Rectal smooth muscle tissue (tissue), 1 donor: ENCODE results near the gene IFNL3.
"Not testable (repeated sequence)": the region's sequence is repeated elsewhere in the genome, so short reads cannot be mapped to it uniquely, and the experiment has no call there.

Experiments used
- H3K27ac ChIP-seq: one replicate; pipeline ENCODE4 v1.7.0; 2013; ENCODE audit warnings: low read depth, low read length, inconsistent platforms
- H3K27me3 ChIP-seq: one replicate; pipeline ENCODE4 v1.7.0; 2013; ENCODE audit warnings: low read length; ENCODE audit not compliant: control insufficient read depth, insufficient read depth
- H3K36me3 ChIP-seq: one replicate; pipeline ENCODE4 v1.7.0; 2013; ENCODE audit warnings: low read length; ENCODE audit not compliant: control insufficient read depth, insufficient read depth
- H3K4me1 ChIP-seq: one replicate; pipeline ENCODE4 v1.7.0; 2013; ENCODE audit warnings: low read length; ENCODE audit not compliant: control insufficient read depth, insufficient read depth
- H3K4me3 ChIP-seq: one replicate; pipeline ENCODE4 v1.7.0; 2013; ENCODE audit warnings: low read length
- H3K9ac ChIP-seq: one replicate; pipeline ENCODE4 v1.7.0; 2013; ENCODE audit warnings: low read length

Gene IFNL3

DNA sequence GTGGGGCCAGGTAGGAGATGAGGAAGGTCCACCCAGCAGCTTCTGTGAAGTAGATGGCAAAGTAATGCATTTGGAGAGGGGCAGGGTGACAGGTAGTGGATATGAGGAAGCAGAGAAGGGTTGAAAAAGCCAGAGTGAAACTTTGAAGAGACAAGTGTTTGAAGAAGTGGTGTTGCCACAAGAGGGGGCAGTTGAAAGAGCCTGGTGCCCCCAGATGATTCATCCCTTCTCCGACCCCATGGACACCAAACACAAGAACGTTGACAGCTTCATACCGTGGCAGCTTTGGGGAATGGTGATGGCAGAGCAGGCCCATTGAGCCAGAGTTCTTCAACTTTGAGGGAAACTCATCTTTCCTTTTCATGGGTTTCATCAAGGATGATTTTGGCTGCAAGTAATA lies 19.9 kb downstream of the IFNL3 start:
- Histone ChIP-seq H3K4me1 (no peaks in the 10 kb centered on the region), H3K36me3 (no peaks in the 10 kb centered on the region), H3K27me3 (no peaks in the 10 kb centered on the region), H3K9ac (no peak overlapping the region), H3K27ac (no peak overlapping the region), H3K4me3 (no peak overlapping the region)

DNA sequence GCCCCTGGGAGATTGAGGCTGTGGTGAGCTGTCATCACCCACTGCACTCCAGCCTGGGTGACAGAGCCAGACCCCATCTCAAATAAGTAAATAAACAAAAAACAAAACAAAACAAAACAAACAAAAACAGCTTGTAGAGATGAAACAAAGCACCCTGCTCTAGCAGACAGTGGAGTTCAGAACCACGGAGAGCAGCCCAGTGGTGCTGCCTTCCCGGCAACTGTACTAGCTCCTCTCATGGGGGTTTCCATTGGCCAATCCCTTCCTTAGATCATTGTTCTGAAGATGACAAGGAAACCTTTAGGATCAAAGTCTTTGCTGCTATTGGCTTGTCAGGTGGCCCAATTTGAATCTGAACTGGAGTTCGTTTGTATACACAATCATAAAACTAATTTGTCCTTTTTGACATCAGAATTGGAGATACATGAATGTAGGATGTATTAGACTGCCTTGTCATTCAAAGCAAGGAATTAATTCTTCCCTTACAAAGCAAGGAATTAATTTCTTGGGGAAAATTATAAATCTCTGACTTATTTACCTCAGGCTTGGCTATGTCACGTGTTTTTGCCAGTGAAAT lies 21.0 kb downstream of the IFNL3 start:
- Histone ChIP-seq H3K27ac (no peak overlapping the region), H3K4me1 (no peaks in the 10 kb centered on the region), H3K9ac (no peak overlapping the region), H3K4me3 (no peak overlapping the region), H3K36me3 (no peaks in the 10 kb centered on the region), H3K27me3 (no peaks in the 10 kb centered on the region)

DNA sequence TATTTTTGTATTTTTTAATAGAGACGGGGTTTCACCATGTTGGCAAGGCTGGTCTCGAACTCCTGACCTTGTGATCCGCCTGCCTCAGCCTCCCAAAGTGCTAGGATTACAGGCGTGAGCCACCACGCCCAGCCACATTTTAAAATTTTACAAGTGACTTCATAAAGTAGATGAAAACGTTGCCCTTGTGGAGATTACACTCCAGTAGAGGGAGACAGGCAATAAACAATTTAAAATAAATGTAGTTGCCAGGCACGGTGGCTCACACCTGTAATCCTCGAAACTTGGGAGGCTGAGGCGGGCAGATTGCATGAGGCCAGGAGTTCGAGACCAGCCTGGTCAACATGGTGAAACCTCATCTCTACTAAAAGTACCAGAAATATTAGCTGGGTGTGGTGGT lies 25.7 kb downstream of the IFNL3 start:
- not testable (repeated sequence) for H3K36me3 ChIP-seq, H3K27me3 ChIP-seq, H3K4me3 ChIP-seq, H3K4me1 ChIP-seq, H3K27ac ChIP-seq, H3K9ac ChIP-seq

DNA sequence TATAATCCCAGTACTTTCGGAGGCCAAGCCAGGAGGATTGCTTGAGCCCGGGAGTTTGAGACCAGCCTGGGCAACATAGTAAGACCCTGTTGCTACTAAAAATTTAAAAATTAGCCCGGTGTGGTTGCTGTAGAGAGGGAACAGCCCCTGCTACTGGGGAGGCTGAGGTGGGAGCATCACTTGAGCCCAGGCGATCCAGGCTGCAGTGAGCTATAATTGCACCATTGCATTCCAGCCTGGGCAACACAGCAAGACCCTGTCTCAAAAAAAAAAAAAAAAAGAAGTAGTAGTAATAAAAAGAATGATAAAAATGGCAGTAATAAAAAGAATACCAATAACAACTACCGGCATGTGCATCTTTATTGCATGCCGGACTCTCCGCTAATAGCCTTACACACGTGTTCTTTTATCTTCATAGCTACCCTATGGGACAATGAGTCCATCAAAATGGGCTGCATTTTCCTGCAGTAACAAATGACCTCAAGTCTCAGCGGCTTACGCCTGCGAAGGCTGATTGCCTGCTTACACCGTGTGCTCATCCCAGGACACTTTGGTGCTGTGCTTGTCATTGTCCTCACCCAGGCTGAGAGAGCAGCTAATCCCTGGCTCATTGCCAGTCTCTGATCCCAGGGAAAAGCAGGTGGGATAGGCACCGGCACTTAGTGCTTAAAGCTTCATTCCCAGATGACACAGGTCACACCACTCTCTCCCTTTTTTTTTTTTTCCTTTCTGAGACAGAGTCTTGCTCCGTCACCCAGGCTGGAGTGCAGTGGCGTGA lies 26.4 kb downstream of the IFNL3 start:
- Histone ChIP-seq H3K4me1 (no peaks in the 10 kb centered on the region), H3K36me3 (no peaks in the 10 kb centered on the region), H3K9ac (no peak overlapping the region), H3K27me3 (peaks cover 2% of the 10 kb centered on the region), H3K27ac (no peak overlapping the region), H3K4me3 (no peak overlapping the region)

DNA sequence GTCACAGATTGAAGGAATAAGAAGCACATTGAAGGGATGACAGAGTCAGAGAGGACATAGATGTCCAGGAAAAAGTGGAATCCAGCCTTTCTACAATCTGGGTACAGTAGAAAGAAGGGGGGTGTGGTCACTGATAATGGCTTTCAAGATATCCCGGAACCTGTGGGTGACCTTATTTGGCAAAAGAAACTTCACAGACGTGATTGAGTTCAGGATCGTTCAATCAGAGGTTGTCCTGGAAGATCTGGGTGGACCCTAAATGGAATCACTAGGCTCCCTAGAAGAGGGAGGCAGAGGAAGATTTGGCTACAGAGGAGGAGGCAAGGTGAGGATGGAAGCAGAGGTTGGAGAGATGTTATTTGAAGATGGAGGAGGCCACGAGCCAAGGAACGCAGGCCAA lies 27.7 kb downstream of the IFNL3 start:
- Histone ChIP-seq H3K36me3 (no peaks in the 10 kb centered on the region), H3K4me3 (no peak overlapping the region), H3K9ac (no peak overlapping the region), H3K27me3 (peaks cover 2% of the 10 kb centered on the region), H3K27ac (no peak overlapping the region), H3K4me1 (no peaks in the 10 kb centered on the region)

DNA sequence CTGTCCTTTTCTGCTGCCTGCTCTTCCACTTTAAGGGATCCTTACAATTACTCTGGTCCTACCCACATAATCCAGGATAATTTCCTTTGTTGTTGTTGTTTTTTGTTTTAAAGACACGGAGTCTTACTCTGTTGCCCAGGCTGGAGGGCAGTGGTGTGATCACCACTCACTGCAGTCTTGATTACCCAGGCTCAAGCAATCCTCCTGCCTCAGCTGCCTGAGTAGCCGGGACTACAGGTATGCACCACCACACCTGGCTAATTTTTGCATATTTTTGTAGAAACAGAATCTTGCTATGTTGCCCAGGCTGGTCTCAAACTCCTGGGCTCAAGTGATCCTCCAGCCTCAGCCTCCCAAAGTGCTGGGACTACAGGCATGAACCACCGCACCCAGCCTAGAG lies 29.5 kb downstream of the IFNL3 start:
- H3K27me3 ChIP-seq, H3K4me1 ChIP-seq, H3K36me3 ChIP-seq, H3K27ac ChIP-seq, H3K9ac ChIP-seq, H3K4me3 ChIP-seq: not testable (repeated sequence)

DNA sequence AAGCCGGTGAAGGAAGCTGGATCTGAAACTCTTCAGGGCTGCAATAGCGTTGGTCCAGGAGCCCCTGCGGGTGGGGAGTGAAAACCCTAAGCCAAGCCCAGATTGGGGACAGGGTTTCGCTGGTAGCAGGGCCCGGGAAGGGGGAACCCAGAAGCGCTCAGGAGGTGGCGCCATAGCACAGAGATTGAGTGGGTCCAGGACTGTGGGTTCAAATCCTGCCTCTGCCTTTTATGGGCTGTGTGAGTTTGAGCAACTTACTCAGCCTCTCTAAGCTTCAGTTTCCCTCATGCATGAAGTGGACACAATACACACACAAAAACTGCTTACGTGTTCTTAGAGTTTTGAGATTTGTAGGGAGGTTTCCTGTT lies 32.4 kb downstream of the IFNL3 start:
- Histone ChIP-seq H3K27me3 (peaks cover 2% of the 10 kb centered on the region), H3K36me3 (no peaks in the 10 kb centered on the region), H3K4me1 (no peaks in the 10 kb centered on the region), H3K27ac (no peak overlapping the region), H3K4me3 (no peak overlapping the region), H3K9ac (no peak overlapping the region)

DNA sequence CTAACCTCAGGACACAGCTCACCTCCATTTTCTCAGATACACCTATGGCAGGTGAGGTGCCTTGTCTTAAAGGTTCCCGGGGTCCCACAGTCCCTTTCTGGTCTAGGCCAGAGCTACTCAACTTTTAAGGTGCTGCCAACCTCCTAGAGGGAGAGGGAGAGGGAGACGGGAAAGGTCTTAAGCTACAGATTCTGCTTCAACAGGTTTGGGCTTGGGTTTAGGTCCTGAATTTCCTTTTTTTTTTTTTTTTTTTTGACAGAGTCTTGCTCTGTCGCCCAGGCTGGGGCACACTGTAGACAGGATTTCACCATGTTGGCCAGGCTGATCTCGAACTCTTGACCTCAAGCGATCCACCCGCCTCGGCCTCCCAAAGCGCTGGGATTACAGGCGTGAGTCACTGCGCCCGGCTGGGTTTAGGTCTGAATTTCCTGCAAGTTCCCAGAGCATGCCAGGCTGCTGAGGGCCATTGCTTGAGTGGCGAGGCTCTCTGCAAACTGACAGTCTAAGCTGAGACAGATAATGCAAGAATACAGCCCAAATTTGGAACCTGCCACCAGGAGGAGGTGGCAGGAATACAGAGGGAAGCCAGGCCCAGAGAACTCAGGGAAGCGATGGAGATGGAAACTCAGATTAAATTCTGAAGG lies 33.0 kb downstream of the IFNL3 start:
- H3K4me3 ChIP-seq = no peak overlapping the region
- H3K4me1 ChIP-seq = no peaks in the 10 kb centered on the region
- H3K9ac ChIP-seq = no peak overlapping the region
- no peaks in the 10 kb centered on the region for H3K27me3 ChIP-seq
- no peaks in the 10 kb centered on the region for H3K36me3 ChIP-seq
- no peak overlapping the region for H3K27ac ChIP-seq

DNA sequence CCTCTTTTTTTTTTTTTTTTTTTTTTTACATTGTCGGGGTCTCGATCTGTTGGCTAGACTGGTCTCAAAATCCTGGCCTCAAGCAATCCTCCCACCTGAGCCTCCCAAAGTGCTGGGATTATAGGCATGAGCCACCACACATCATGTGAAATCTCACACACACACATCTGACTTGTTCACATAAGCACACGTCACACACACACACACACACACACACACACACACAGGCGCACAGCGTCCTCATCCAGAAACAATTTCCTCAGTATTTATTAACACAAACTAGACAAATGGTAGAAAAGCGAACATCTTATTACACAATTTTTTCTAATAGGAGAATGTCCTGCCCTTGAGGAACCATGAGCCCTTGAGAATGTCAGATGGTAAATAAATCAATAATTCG lies 35.6 kb downstream of the IFNL3 start:
- Histone ChIP-seq H3K4me3 (no peak overlapping the region), H3K4me1 (no peaks in the 10 kb centered on the region), H3K27me3 (peaks cover 5% of the 10 kb centered on the region), H3K36me3 (no peaks in the 10 kb centered on the region), H3K9ac (no peak overlapping the region), H3K27ac (no peak overlapping the region)

DNA sequence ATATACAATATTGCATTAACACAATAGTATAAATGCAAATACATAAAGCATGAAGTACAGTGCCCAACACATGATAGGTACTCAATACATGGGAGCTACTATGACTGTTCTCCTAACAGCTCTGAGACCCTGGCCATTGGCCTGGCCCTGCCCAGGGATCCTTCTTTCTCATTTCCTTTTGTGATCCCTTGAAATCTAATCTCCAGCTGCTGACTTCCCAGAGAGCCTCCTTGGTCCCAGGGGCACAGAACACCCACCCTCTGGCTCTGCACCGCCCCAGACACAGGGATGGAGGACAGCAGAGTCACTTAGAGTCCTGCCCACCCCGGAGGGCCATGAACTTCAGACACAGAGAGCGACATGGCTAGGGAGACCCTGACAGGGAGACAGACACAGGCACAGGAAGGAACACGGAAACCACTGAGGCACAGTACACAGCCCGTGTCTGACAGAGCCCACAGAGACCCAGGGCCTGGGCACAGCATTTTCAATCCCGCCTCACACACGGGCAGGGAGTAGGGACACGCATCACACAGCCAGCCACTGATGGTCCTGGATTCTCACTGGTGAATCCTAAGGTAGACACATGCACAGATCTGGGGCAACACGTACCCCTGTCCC lies 36.5 kb downstream of the IFNL3 start:
- Histone ChIP-seq H3K4me1 (no peaks in the 10 kb centered on the region), H3K9ac (no peak overlapping the region), H3K36me3 (no peaks in the 10 kb centered on the region), H3K27me3 (peaks cover 5% of the 10 kb centered on the region), H3K4me3 (no peak overlapping the region), H3K27ac (no peak overlapping the region)

DNA sequence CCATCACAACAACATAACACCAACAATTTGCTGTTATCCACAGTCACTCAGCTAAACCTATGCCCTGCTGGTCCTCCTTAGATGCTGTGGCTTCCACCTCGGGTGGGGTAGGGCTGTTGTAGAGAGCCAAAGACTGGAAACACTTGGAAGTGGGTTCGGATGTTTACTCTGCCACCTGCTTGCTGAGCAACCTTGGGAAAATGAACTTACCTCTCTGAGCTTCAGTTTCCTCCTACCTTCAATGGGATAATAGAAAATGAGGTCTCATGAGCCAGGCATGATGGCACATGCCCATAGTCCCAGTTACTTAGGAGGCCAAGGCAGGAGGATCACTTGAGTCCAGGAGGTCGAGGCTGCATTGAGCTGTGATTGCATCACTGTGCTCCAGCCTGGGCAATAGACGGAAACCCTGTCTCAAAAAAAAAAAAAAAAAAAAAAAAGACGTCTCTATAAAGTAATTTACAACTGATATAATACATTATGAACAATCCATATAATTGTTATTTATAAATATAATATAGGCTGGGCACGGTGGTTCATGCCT lies 37.4 kb downstream of the IFNL3 start:
- peaks cover 10% of the 10 kb centered on the region for H3K27me3 ChIP-seq
- H3K27ac ChIP-seq = no peak overlapping the region
- no peak overlapping the region for H3K9ac ChIP-seq
- H3K36me3 ChIP-seq = no peaks in the 10 kb centered on the region
- H3K4me1 ChIP-seq = no peaks in the 10 kb centered on the region
- no peak overlapping the region for H3K4me3 ChIP-seq

DNA sequence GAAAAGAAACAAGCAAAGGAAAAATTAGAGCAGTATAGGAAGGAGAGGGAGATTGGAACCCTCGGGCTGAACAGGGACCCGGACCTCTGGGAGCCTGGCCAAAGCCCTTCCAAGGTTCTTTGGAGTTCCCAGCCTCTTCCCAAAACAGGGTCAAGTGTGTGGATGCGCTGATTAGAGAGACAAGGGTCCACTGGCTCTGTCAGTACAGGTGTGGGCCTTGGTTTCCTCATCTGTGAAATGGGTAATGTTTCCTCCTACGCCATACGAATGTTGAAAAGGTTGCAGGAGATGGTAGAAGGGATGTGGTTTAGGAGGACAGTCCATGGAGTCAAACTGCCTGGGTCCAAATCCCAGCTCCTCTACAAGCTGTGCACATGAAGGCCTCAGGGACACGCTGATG lies 38.7 kb downstream of the IFNL3 start:
- no peak overlapping the region for H3K9ac ChIP-seq
- H3K27me3 ChIP-seq = peaks cover 16% of the 10 kb centered on the region
- no peak overlapping the region for H3K27ac ChIP-seq
- no peak overlapping the region for H3K4me3 ChIP-seq
- no peaks in the 10 kb centered on the region for H3K36me3 ChIP-seq
- no peaks in the 10 kb centered on the region for H3K4me1 ChIP-seq
